NCI-H82 treated with DMSO at 0.1 percent for 48 hours (cell line): Measurements from ENCODE around the gene SERPINB6.
"Not testable (repeated sequence)": the region's sequence is repeated elsewhere in the genome, so short reads cannot be mapped to it uniquely, and the experiment has no call there.

ENCODE experiments used
- DNase-seq: peaks from one replicate; lab custom pipeline; 2025; ENCODE audit not compliant: unreplicated experiment; lab: John Stamatoyannopoulos, UW

Gene SERPINB6

DNA sequence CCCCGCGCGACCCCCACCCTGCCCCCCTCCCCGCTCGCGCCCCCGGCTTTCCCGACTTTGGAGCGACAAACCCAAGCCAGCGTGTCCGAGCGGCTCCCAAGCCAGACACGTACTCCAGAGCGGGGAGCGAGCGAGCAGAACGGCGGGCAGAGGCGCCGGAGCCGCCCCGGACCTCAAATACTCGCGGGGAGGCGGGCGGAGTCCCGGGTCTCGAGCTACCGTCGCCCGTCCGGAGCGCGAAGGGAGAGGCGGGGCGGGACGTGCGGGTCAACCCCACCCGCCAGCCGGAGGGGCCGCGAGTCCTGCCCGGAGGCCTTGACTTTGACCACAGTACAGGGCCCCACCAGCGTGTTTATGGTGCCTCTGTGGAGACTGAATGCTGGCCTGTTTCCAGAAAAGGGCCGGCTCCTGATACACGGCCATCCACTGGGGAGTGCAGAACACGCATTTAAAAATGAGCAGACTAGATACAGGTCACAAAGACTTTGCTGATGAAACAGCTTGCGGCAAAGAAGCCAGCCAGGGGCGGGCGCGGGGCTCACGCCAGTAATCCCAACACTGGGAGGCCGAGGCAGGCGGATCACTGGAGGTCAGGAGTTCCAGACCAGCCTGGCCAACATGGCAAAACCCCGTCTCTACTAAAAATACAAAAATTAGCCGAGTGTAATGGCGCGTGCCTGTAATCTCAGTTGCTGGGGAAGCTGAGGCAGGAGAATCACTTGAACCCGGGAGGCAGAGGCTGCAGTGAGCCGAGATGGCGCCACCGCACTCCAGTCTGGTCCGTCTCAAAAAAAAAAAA lies at the start of gene SERPINB6:
Gene SERPINB6 (minus strand): TSS at position 148 of the 799 bp plus-strand sequence. CDS start 12,235 bp downstream, outside the sequence.
- no peak for DNase-seq

DNA sequence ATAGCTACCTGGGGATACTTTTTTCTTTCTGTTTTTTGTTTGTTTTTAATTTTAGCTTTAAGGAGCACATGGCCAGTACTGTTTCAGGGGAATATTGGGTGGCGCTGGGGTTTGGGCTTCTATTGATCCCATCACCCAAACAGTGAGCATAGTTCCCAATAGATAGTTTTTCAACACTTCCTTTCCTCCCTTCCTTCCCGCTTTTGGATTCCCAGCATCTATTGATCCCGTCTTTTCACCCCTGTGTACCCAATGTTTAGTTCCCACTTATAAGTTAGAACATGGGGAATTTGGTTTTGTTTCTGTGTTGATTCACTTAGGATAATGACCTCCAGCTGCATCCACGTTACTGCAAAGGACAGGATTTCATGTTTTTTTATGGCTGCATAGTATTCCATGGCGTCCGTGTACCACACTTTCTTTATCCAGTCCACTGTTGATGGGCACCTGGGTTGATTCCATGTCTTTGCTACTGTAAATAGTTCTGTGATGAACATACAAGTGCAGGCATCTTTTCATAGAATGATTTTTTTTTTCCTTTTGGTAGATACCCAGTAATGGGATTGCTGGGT lies 48.5 kb upstream of the SERPINB6 start:
- no peak for DNase-seq

DNA sequence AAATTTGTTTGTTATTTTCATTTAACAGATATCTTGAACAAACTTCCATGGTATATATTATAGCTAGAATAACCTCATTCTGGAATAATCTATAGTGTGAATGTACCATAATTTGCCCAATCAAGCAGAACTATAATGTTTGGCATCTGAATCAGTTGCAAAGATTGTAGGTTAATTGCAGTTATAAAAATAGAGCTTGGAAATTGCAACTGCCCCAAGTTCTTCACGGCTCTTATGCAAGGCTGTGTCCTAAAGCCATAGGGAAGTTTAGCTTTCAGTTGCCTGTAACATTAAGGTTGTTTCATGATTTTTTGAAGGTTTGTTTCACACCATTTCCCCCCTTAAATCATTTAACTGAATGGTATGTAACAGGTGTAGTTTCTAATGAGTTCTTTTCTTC lies 47.7 kb upstream of the SERPINB6 start:
- no peak for DNase-seq

- no peak for DNase-seq
These were observed 45.9 kb upstream of the SERPINB6 start for GRCh38 chr6:3017304-3017703.

- no peak for DNase-seq
These were observed 45.3 kb upstream of the SERPINB6 start for GRCh38 chr6:3016473-3017280.

DNA sequence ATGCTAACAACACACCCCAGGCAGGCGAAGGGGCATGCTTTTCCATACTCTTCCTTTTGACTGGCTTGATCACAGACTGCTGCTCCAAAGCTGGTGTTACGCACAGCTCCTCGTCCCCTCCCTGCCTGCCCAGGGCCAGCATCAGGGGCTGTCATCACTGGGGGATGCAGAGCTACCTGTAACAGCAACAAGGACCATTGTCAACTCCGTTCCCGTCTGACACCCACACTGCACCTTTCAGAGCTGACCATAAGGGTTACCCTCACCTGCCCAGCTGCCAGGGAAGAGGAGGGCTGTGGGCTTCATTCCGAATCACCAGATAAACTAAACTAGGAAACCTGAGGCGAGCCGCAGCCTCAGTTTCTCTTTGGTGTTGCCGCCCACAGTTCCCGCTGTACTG lies 43.8 kb upstream of the SERPINB6 start:
- no peak for DNase-seq

DNA sequence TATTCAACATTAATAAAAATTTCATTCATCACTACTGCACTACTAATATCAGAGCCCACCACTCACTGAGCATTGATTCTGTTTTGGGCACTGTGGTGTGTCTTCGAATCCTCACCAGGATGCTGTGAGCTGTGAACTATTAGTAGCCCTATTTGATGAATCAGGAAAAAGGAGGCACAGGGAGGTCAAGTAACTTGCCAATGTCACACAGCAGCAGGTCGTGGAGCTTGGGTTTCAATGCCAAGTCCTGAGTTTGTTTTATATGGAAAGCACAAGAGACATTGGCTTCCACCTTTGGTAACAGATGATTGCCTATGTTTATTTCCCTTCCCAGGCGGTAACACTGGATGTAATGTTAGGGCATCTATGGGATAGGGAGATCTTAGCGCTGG lies 43.3 kb upstream of the SERPINB6 start:
- no peak for DNase-seq

GRCh38 chr6:3013901-3014674 lies 42.7 kb upstream of the SERPINB6 start:
- DNase-seq, result no peak

DNA sequence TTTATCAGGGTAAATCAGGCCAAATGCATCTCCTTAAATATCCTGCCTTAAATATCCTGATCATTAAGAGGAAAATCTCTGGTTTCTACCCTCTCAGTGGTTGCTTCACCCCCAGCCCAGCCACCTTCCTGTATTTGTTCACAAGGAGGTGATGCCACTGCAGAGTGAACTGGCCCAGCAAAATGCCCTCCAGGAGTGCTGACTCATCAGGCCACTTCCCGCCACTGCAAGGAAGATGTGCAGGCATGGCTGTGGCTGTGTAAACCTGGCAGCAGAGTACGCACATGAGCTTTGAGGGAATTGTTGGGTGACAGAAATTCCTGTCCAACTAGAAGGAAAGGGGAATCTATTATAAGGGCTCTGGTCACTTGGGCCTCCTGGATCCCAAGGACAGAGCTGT lies 42.1 kb upstream of the SERPINB6 start:
- DNase-seq, result no peak

- no peak for DNase-seq
These were observed 40.2 kb upstream of the SERPINB6 start for GRCh38 chr6:3011592-3011991.

- no peak for DNase-seq
These were observed 39.8 kb upstream of the SERPINB6 start for GRCh38 chr6:3011158-3011557.

GRCh38 chr6:3009930-3010329 lies 38.6 kb upstream of the SERPINB6 start:
- no peak for DNase-seq

DNA sequence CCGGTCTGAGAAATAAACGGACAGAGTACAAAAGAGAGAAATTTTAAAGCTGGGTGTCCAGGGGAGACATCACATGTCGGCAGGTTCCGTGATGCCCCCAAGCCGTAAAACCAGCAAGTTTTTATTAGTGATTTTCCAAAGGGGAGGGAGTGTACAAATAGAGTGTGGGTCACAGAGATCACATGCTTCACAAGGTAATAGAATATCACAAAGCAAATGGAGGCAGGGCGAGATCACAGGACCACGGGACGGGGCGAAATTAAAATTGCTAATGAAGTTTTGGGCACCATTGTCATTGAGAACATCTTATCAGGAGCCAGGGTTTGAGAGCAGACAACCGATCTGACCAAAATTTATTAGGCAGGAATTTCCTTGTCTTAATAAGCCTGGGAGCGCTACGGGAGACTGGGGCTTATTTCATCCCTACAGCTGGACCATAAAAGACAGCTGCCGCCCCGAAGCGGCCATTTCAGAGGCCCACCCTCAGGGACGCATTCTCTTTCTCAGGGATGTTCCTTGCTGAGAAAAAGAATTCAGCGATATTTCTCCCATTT lies 37.4 kb upstream of the SERPINB6 start:
- DNase-seq, result not testable (repeated sequence)

DNA sequence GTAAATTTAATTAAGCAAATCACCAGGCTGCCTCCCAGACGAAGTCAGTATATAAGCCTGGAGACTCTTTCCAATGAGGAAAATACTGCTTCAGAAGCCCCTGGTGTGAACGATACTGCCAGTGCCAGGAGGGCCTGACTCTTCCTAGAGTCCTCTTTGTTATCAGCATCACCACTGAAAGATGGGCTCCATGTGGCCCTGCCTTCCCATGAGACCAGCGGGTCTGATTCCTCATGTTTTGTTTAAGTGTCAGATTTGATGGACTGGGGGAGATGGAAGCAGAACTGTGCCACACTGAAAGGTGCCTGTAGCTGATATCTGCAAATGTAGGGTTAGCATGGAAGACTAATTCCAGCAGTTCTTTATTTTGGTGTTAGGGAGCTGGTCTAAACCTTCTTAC lies 36.2 kb upstream of the SERPINB6 start:
- DNase-seq, result no peak

- DNase-seq, result no peak
These were observed 35.1 kb upstream of the SERPINB6 start for GRCh38 chr6:3006476-3006875.

DNA sequence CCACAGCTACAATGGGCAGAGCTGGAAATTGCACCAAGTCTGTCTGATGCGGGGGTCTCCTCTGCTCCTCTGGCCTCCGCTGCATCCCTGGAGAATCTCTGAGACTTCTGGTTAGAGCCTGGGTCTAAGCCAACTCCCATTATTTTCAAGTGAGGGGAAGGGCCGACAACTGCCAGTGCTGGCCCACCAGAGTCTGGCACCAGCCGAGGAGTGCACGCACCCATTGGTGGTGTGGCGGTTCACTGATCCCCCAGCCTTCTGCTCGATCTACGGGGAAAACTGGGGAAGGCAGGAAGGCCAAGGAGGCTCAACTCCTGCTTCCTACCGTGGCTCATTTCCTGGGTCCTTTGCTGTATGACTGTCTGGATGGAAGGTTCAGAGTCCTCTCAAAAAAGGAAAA lies 34.5 kb upstream of the SERPINB6 start:
- DNase-seq, result no peak

- DNase-seq, result no peak
These were observed 33.7 kb upstream of the SERPINB6 start for GRCh38 chr6:3005077-3005476.

GRCh38 chr6:3003226-3003625 lies 31.9 kb upstream of the SERPINB6 start:
- not testable (repeated sequence) for DNase-seq

GRCh38 chr6:3001773-3002293 lies 30.5 kb upstream of the SERPINB6 start:
- DNase-seq, result peak; percentile 49

GRCh38 chr6:3001146-3001772 lies 29.9 kb upstream of the SERPINB6 start:
- DNase-seq, result no peak
